Measurements from ENCODE around the gene THAP3.
A peak's percentile ranks its signal among the peaks of the same experiment; 100 is the strongest.

The THAP3 gene

GRCh38 chr1:6613361-6614018, 11.2 kb upstream of the THAP3 start, which contains the start of gene PHF13:
TSS of gene PHF13 (plus strand) at chr1:6613731. CDS start at chr1:6614067, 336 bp downstream.
- peak; percentile 100 for DNase-seq

GRCh38 chr1:6614019-6614928, 10.4 kb upstream of the THAP3 start:
- peak; percentile 53 for DNase-seq

GRCh38 chr1:6614929-6615785, 9.5 kb upstream of the THAP3 start:
- DNase-seq, result no peak

- DNase-seq, result no peak
These were observed 5.6 kb upstream of the THAP3 start for GRCh38 chr1:6619045-6619444.

- DNase-seq, result no peak
These were observed 3.0 kb upstream of the THAP3 start for GRCh38 chr1:6621429-6622391.

GRCh38 chr1:6622396-6623152, 2.1 kb upstream of the THAP3 start:
- DNase-seq, result no peak

GRCh38 chr1:6623269-6623965, 1.3 kb upstream of the THAP3 start:
- no peak for DNase-seq

- peak; percentile 74 for DNase-seq
These were observed 999 bp downstream of the THAP3 start for GRCh38 chr1:6625584-6626149.

GRCh38 chr1:6627031-6627430, 2.4 kb downstream of the THAP3 start:
- DNase-seq, result no peak

GRCh38 chr1:6627841-6628545, 3.3 kb downstream of the THAP3 start:
- DNase-seq, result no peak

- DNase-seq, result no peak
These were observed 4.4 kb downstream of the THAP3 start for GRCh38 chr1:6628971-6629479.

- DNase-seq, result no peak
These were observed 5.4 kb downstream of the THAP3 start for GRCh38 chr1:6630027-6630426.

- DNase-seq, result no peak
These were observed 6.4 kb downstream of the THAP3 start for GRCh38 chr1:6631058-6631457.

GRCh38 chr1:6632588-6633514, 8.2 kb downstream of the THAP3 start:
- no peak for DNase-seq

GRCh38 chr1:6634371-6635052, 9.8 kb downstream of the THAP3 start:
- DNase-seq, result peak; percentile 25

- DNase-seq, result no peak
These were observed 10.7 kb downstream of the THAP3 start for GRCh38 chr1:6635161-6635909.

Measured in fibroblast of skin of scalp (primary cell).